Hepatocyte (in vitro differentiated cells): Measurements from ENCODE around the gene PAM. TPM values are rescaled to one million over a fixed set of nuclear protein-coding genes. Genes with fewer than 3 reads are reported as not detected.

Experiments
- DNase-seq: peaks from one replicate; pipeline ENCODE4 v3.0.0-alpha.2; 2016; ENCODE audit warnings: low spot score
- H2AFZ ChIP-seq: fragments of 200-600 bp; sonication (generic); 2 replicates; pipeline ENCODE4 v1.6.0; 2016; ENCODE audit warnings: antibody characterized with exemption, mild to moderate bottlenecking
- H3K27ac ChIP-seq: fragments of 200-600 bp; sonication (generic); 2 replicates; pipeline ENCODE4 v1.5.1; 2016; ENCODE audit warnings: mild to moderate bottlenecking
- H3K27me3 ChIP-seq: fragments of 200-600 bp; sonication (generic); 2 replicates; pipeline ENCODE4 v1.6.1; 2016
- H3K36me3 ChIP-seq: fragments of 200-600 bp; sonication (generic); replicated peaks from 2 replicates; pipeline ENCODE4 v1.5.1; 2016; ENCODE audit warnings: low read depth; ENCODE audit not compliant: insufficient read depth
- H3K4me1 ChIP-seq: fragments of 200-600 bp; sonication (generic); 2 replicates; pipeline ENCODE4 v1.5.1; 2016; ENCODE audit warnings: mild to moderate bottlenecking, moderate library complexity; ENCODE audit not compliant: insufficient read depth
- H3K4me2 ChIP-seq: fragments of 200-600 bp; sonication (generic); 2 replicates; pipeline ENCODE4 v1.6.0; 2016
- H3K4me3 ChIP-seq: fragments of 200-600 bp; sonication (generic); 2 replicates; pipeline ENCODE4 v1.5.1; 2016; ENCODE audit warnings: mild to moderate bottlenecking
- H3K79me2 ChIP-seq: fragments of 200-600 bp; sonication (generic); 2 replicates; pipeline ENCODE4 v1.6.0; 2017; ENCODE audit warnings: mild to moderate bottlenecking
- H3K9me2 ChIP-seq: fragments of 200-600 bp; sonication (generic); replicated peaks from 2 replicates; pipeline ENCODE4 v1.6.0; 2017; ENCODE audit warnings: mild to moderate bottlenecking; ENCODE audit not compliant: insufficient read depth
- H3K9me3 ChIP-seq: fragments of 200-600 bp; sonication (generic); 2 replicates; pipeline ENCODE4 v1.5.1; 2016; ENCODE audit warnings: low read depth, mild to moderate bottlenecking
- H4K20me1 ChIP-seq: fragments of 200-600 bp; sonication (generic); 2 replicates; pipeline ENCODE4 v1.6.0; 2016; ENCODE audit warnings: mild to moderate bottlenecking; ENCODE audit not compliant: insufficient read depth, poor library complexity, severe bottlenecking
- CTCF ChIP-seq: fragments of 200-600 bp; sonication (generic); IDR thresholded peaks from 2 replicates; pipeline ENCODE4 v1.5.1; 2016; ENCODE audit warnings: antibody characterized with exemption, mild to moderate bottlenecking; ENCODE audit not compliant: poor library complexity
- EZH2 ChIP-seq: fragments of 200-600 bp; sonication (generic); IDR thresholded peaks from 2 replicates; pipeline ENCODE4 v1.6.1; 2016; ENCODE audit warnings: antibody characterized with exemption, mild to moderate bottlenecking, borderline replicate concordance
- EZH2phosphoT487 ChIP-seq: fragments of 200-600 bp; sonication (generic); IDR thresholded peaks from one replicate; pipeline ENCODE4 v1.6.1; 2018; ENCODE audit warnings: antibody characterized with exemption, mild to moderate bottlenecking, low read depth, moderate library complexity; ENCODE audit not compliant: unreplicated experiment, severe bottlenecking
- WGBS: methylation state at CpG from one replicate; pipeline ENCODE4 v1.1.6; 2016; ENCODE audit warnings: low lambda C conversion rate; ENCODE audit errors: missing lambda C conversion rate; 5-methylcytosine and 5-hydroxymethylcytosine counted together
- polyA plus RNA-seq: library from polyadenylated mRNA; unstranded; fragments of >200 nt; fragmentation: Nextera tagmentation; extraction: Ambion mirVana; gene quantifications from 2 replicates; pipeline ENCODE4 v1.2.1, GENCODE V29; 2016
- total RNA-seq: library from RNA; depleted of rRNA; stranded (reverse); fragments of >200 nt; gene quantifications from 2 replicates; pipeline ENCODE4 v1.2.3, GENCODE V29; 2014

PAM gene
- total and polyA plus RNA-seq, 2 experiments from 2014 or later: 118 to 158 TPM

DNA sequence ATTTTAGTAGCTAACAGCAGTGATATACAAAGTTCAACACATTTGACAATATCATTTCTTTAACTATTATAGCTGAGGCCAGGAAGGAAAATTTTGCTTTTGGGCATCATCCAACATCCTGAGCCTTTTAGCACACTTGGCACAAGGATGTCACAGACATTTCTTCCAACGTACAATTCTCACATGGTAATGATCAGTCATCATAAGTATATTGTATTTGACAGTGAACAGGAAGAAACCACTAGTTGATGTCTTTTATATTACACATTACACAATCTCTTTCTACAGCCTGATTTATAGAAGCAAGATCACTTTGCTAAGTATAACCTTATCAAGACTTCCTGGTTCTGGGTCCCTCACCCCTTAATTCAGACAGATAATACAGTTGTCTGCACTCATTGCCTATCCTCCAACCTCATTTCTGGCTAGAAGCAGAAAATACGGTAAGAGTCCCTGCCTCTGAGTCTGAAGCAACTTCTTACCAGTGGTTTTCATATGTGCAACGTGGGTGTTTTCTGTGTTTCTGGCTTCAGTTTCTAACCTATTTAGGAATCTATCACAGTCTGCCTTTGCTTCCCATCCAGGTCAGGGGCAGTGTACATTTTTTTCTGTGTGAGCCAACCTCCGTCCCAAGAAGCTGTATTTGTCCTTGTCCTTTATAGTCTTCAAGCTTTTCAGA, 167.8 kb downstream of the PAM start:
- no peak for TF ChIP-seq EZH2phosphoT487
- TF ChIP-seq CTCF: no peak
- no peak for TF ChIP-seq EZH2
- no peaks in the 10 kb centered on the region for H3K9me3 ChIP-seq
- DNase-seq: no peak
- H3K9me2 ChIP-seq: no peaks in the 10 kb centered on the region
- H3K79me2 ChIP-seq: no peaks in the 10 kb centered on the region
- no peaks in the 10 kb centered on the region for H4K20me1 ChIP-seq
- 77% methylated on average over 4 of the region's 4 CpGs for WGBS
- no peaks in the 10 kb centered on the region for H3K36me3 ChIP-seq
- H3K4me1 ChIP-seq: peaks cover 10% of the 10 kb centered on the region
- H3K27me3 ChIP-seq: no peaks in the 10 kb centered on the region
- H3K4me2 ChIP-seq: no peak overlapping the region
- H3K27ac ChIP-seq: no peak overlapping the region
- H2AFZ ChIP-seq: no peak overlapping the region
- no peak overlapping the region for H3K4me3 ChIP-seq

GRCh38 chr5:102924963-102925362, 169.9 kb downstream of the PAM start:
- no peak for TF ChIP-seq EZH2
- TF ChIP-seq CTCF: no peak
- TF ChIP-seq EZH2phosphoT487: no peak
- Histone ChIP-seq H3K27me3 (no peaks in the 10 kb centered on the region), H3K9me2 (no peaks in the 10 kb centered on the region), H3K4me1 (peaks cover 10% of the 10 kb centered on the region), H3K27ac (no peak overlapping the region), H2AFZ (no peak overlapping the region), H3K4me3 (no peak overlapping the region), H4K20me1 (no peaks in the 10 kb centered on the region), H3K36me3 (no peaks in the 10 kb centered on the region), H3K9me3 (no peaks in the 10 kb centered on the region), H3K79me2 (no peaks in the 10 kb centered on the region), H3K4me2 (no peak overlapping the region)
- 85% methylated on average over 2 of the region's 2 CpGs for WGBS
- DNase-seq: no peak

GRCh38 chr5:102927007-102927406, 171.9 kb downstream of the PAM start:
- no peak for TF ChIP-seq EZH2phosphoT487
- no peak for TF ChIP-seq CTCF
- no peak for TF ChIP-seq EZH2
- H3K9me3 ChIP-seq: no peaks in the 10 kb centered on the region
- H2AFZ ChIP-seq: no peak overlapping the region
- DNase-seq: no peak
- no peak overlapping the region for H3K27ac ChIP-seq
- no peak overlapping the region for H3K4me2 ChIP-seq
- H3K36me3 ChIP-seq: no peaks in the 10 kb centered on the region
- H3K4me3 ChIP-seq: no peak overlapping the region
- peaks cover 10% of the 10 kb centered on the region for H3K4me1 ChIP-seq
- H4K20me1 ChIP-seq: no peaks in the 10 kb centered on the region
- no peaks in the 10 kb centered on the region for H3K79me2 ChIP-seq
- 87% methylated on average over 6 of the region's 6 CpGs for WGBS
- no peaks in the 10 kb centered on the region for H3K9me2 ChIP-seq
- no peaks in the 10 kb centered on the region for H3K27me3 ChIP-seq
